Keratinocyte (primary cell): Measurements from ENCODE around the gene SUN1. TPM values are rescaled to one million over a fixed set of nuclear protein-coding genes. Genes with fewer than 3 reads are reported as not detected.

Source experiments
- DNase-seq: peaks from one replicate; pipeline ENCODE4 v3.0.0-alpha.2; 2011; ENCODE audit warnings: low read depth, missing footprints, low spot score
- FAIRE-seq: peaks from 2 replicates; lab custom pipeline; 2011; peaks lifted over from hg19 to GRCh38; lab: Jason Lieb, UNC
- H2AFZ ChIP-seq: 2 replicates; pipeline ENCODE4 v1.6.0; 2012; ENCODE audit warnings: low read length, control low read depth, inconsistent platforms; ENCODE audit not compliant: control insufficient read depth
- H3K27ac ChIP-seq: 2 replicates; pipeline ENCODE4 v1.5.1; 2011; ENCODE audit warnings: low read length; ENCODE audit not compliant: control insufficient read depth, insufficient read depth
- H3K27me3 ChIP-seq: 3 replicates; pipeline ENCODE4 v1.6.0; 2011; ENCODE audit warnings: low read length; ENCODE audit not compliant: control insufficient read depth, insufficient read depth; ENCODE audit errors: extremely low read depth
- H3K36me3 ChIP-seq, 2 experiments: 2 replicates in 1 of 2; 3 replicates in 1 of 2; pipeline ENCODE4 v1.5.1; 2011; ENCODE audit warnings: low read length in 2 of 2, mild to moderate bottlenecking in 1 of 2; ENCODE audit not compliant: control insufficient read depth in 2 of 2, insufficient read depth in 2 of 2; ENCODE audit errors: extremely low read depth in 1 of 2
- H3K4me1 ChIP-seq: 3 replicates; pipeline ENCODE4 v1.5.1; 2011; ENCODE audit warnings: low read length; ENCODE audit not compliant: control insufficient read depth, insufficient read depth; ENCODE audit errors: extremely low read depth
- H3K4me2 ChIP-seq: 3 replicates; pipeline ENCODE4 v1.6.0; 2011; ENCODE audit warnings: low read depth, low read length; ENCODE audit not compliant: control insufficient read depth, insufficient read depth; ENCODE audit errors: extremely low read depth
- H3K4me3 ChIP-seq, 3 experiments: fragments of 200-600 bp in 1 of 3; sonication (generic) in 1 of 3; 2 replicates in 2 of 3; 3 replicates in 1 of 3; pipeline ENCODE4 v1.5.1; 2011 to 2016; ENCODE audit warnings: low read length in 3 of 3, mild to moderate bottlenecking in 3 of 3, control low read depth in 2 of 3, inconsistent platforms in 1 of 3, low read depth in 1 of 3, mixed read lengths in 1 of 3, mixed run types in 1 of 3, moderate library complexity in 1 of 3; ENCODE audit not compliant: control insufficient read depth in 2 of 3, insufficient read depth in 2 of 3; ENCODE audit errors: extremely low read depth in 1 of 3
- H3K79me2 ChIP-seq: 2 replicates; pipeline ENCODE4 v1.6.0; 2012; ENCODE audit warnings: low read length; ENCODE audit not compliant: control insufficient read depth, insufficient read depth
- H3K9ac ChIP-seq: 3 replicates; pipeline ENCODE4 v1.6.0; 2011; ENCODE audit warnings: low read length; ENCODE audit not compliant: control insufficient read depth, insufficient read depth; ENCODE audit errors: extremely low read depth
- H3K9me1 ChIP-seq: 3 replicates; pipeline ENCODE4 v1.6.0; 2011; ENCODE audit warnings: low read length; ENCODE audit not compliant: control insufficient read depth, insufficient read depth; ENCODE audit errors: extremely low read depth
- H3K9me3 ChIP-seq: 2 replicates; pipeline ENCODE4 v1.5.1; 2012; ENCODE audit warnings: low read depth, low read length; ENCODE audit not compliant: control insufficient read depth
- H4K20me1 ChIP-seq: 3 replicates; pipeline ENCODE4 v1.6.0; 2011; ENCODE audit warnings: low read length; ENCODE audit not compliant: control insufficient read depth, insufficient read depth; ENCODE audit errors: extremely low read depth
- EZH2 ChIP-seq: IDR thresholded peaks from one replicate; pipeline ENCODE4 v1.6.1; 2012; ENCODE audit warnings: inconsistent platforms, mild to moderate bottlenecking, low read length, moderate library complexity
- dilution Hi-C: fragments of 300-500 bp; cut with MboI; formaldehyde crosslinking; loops from one replicate; pipeline ENCODE4 v1.7.0; 2020; ENCODE audit warnings: low sequenced_read_pairs; ENCODE audit not compliant: extremely low pct_ligation_motif_present
- polyA plus RNA-seq, 5 experiments: library from polyadenylated mRNA; depleted of rRNA in 3 of 5; stranded (reverse) in 3 of 5; stranded (forward) in 1 of 5; unstranded in 1 of 5; fragments of >200 nt; gene quantifications; 1 replicate in 1 of 5; 2 replicates in 3 of 5; 3 replicates in 1 of 5; pipeline versions ENCODE4 v1.2.1 to v1.2.3, GENCODE V29; 2011 to 2012; ENCODE audit warnings: missing spikeins in 2 of 5, low read depth in 1 of 5, low replicate concordance in 1 of 5
- TF ChIP-seq, protein P1 (sequence below), 3 experiments: IDR thresholded peaks in 1 of 3; conservative IDR thresholded peaks in 1 of 3; optimal IDR thresholded peaks in 1 of 3; 2 replicates in 2 of 3; 3 replicates in 1 of 3; pipeline versions ENCODE3 to v1.5.1; 2011; ENCODE audit warnings: low read length in 3 of 3, mild to moderate bottlenecking in 3 of 3, moderate library complexity in 2 of 3, control low read depth in 1 of 3, inconsistent platforms in 1 of 3; ENCODE audit not compliant: insufficient read depth in 2 of 3; ENCODE audit errors: extremely low read depth in 1 of 3

SUN1 gene
- polyA plus RNA-seq, 1 donor (not counting 4 experiments of a cell fraction or from before 2014, with no cell fraction given), result 166 TPM

DNA sequence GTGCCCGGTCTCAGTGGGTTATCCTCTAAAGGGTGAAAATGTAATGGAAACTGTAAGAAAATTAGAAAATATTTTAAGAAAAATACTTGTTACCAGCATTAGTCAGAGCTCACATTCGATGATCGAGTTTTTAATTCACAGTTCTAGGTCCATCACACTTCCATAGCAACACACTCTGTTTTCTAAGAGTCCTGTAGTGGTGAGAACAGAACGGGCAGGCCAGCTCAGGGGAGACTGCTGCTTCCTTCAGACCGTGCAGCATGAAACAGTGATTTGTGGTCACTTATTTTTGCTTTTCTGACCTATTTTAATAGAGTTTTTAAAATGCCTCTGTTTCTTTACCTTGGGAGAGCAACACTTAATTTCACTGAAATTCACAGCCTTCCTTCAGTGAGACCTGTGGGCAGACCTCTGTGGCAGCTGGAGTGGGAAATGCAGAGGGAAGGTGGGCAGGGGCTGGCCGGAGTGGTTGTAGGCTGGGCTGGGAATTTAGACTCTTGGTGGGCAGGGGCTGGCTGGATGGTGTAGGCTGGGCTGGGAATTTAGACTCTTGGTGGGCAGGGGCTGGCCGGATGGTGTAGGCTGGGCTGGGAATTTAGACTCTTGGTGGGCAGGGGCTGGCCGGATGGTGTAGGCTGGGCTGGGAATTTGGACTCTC is 1.5 kb downstream of the SUN1 start:
- Histone ChIP-seq H3K9me3 (no peaks in the 10 kb centered on the region), H3K27me3 (no peaks in the 10 kb centered on the region), H3K27ac (peak overlapping the region; percentile 100), H3K36me3 (peaks cover 3 to 15% of the 10 kb centered on the region in 2 experiments), H3K4me1 (peaks cover 71% of the 10 kb centered on the region), H4K20me1 (no peaks in the 10 kb centered on the region), H3K4me3 (peak overlapping the region in 1 of 3 experiments; percentile 7), H2AFZ (no peak overlapping the region), H3K4me2 (peak overlapping the region; percentile 81), H3K79me2 (peaks cover 54% of the 10 kb centered on the region), H3K9me1 (no peaks in the 10 kb centered on the region), H3K9ac (peak overlapping the region; percentile 97)
- no peak for TF ChIP-seq EZH2
- TF ChIP-seq, protein P1, sequence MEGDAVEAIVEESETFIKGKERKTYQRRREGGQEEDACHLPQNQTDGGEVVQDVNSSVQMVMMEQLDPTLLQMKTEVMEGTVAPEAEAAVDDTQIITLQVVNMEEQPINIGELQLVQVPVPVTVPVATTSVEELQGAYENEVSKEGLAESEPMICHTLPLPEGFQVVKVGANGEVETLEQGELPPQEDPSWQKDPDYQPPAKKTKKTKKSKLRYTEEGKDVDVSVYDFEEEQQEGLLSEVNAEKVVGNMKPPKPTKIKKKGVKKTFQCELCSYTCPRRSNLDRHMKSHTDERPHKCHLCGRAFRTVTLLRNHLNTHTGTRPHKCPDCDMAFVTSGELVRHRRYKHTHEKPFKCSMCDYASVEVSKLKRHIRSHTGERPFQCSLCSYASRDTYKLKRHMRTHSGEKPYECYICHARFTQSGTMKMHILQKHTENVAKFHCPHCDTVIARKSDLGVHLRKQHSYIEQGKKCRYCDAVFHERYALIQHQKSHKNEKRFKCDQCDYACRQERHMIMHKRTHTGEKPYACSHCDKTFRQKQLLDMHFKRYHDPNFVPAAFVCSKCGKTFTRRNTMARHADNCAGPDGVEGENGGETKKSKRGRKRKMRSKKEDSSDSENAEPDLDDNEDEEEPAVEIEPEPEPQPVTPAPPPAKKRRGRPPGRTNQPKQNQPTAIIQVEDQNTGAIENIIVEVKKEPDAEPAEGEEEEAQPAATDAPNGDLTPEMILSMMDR (optimal IDR thresholded peaks at IDR 0.05 in 1 of 3, IDR thresholded peaks at IDR 0.05 in 1 of 3, conservative IDR thresholded peaks at IDR 0.05 in 1 of 3; ENCODE audit: extremely low read depth in 1 of 3, insufficient read depth in 2 of 3, low read length in 3 of 3), result no peak
- dilution Hi-C loops, result no loop called here
- FAIRE-seq (no peak), DNase-seq (no peak)

DNA sequence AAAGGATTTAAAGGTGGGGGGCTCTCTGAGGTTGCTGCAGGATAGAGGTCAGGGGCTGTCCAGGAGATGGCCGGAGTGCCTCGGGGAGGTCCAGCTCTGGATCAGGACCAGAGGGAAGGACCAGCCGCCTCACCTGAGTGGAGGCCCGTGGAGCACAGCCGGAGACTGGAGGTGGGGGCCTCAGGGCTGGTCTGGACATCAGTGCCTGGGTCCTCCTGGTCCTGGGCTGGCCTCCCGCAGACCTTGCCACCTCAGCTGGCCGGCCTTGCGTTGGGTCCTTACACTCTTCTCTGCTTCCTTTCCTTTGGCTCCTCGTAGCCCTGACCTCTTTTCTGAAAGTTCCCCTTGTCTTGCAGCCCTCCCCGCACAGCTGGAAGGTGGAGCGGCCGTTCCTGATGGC is 2.0 kb downstream of the SUN1 start:
- no peak overlapping the region for H3K4me2 ChIP-seq

More for the DNA sequence above, 2.0 kb downstream of the SUN1 start:
- dilution Hi-C loops, result no loop called here
- TF ChIP-seq EZH2, result no peak
- TF ChIP-seq, protein P1 (optimal IDR thresholded peaks at IDR 0.05 in 1 of 3, IDR thresholded peaks at IDR 0.05 in 1 of 3, conservative IDR thresholded peaks at IDR 0.05 in 1 of 3; ENCODE audit: extremely low read depth in 1 of 3, insufficient read depth in 2 of 3, low read length in 3 of 3), result no peak
- Histone ChIP-seq H3K4me3 (no peak overlapping the region), H3K4me1 (peaks cover 71% of the 10 kb centered on the region), H3K36me3 (peaks cover 8 to 14% of the 10 kb centered on the region in 2 experiments), H3K9me1 (no peaks in the 10 kb centered on the region), H2AFZ (no peak overlapping the region), H3K79me2 (peaks cover 54% of the 10 kb centered on the region), H3K27me3 (no peaks in the 10 kb centered on the region), H3K9me3 (no peaks in the 10 kb centered on the region), H3K9ac (peak overlapping the region; percentile 97), H4K20me1 (no peaks in the 10 kb centered on the region), H3K27ac (peak overlapping the region; percentile 100)
- DNase-seq (no peak), FAIRE-seq (no peak)
